GM18519 (cell line): ENCODE measurements around the gene ECI1.

Experiments used
- ATAC-seq: cut with Tn5 transposase; IDR thresholded peaks from one replicate; pipeline ENCODE4 v1.9.1; 2021; ENCODE audit warnings: mild to moderate bottlenecking, moderate library complexity; ENCODE audit not compliant: unreplicated experiment, low FRiP score

Gene ECI1, protein sequence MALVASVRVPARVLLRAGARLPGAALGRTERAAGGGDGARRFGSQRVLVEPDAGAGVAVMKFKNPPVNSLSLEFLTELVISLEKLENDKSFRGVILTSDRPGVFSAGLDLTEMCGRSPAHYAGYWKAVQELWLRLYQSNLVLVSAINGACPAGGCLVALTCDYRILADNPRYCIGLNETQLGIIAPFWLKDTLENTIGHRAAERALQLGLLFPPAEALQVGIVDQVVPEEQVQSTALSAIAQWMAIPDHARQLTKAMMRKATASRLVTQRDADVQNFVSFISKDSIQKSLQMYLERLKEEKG

DNA sequence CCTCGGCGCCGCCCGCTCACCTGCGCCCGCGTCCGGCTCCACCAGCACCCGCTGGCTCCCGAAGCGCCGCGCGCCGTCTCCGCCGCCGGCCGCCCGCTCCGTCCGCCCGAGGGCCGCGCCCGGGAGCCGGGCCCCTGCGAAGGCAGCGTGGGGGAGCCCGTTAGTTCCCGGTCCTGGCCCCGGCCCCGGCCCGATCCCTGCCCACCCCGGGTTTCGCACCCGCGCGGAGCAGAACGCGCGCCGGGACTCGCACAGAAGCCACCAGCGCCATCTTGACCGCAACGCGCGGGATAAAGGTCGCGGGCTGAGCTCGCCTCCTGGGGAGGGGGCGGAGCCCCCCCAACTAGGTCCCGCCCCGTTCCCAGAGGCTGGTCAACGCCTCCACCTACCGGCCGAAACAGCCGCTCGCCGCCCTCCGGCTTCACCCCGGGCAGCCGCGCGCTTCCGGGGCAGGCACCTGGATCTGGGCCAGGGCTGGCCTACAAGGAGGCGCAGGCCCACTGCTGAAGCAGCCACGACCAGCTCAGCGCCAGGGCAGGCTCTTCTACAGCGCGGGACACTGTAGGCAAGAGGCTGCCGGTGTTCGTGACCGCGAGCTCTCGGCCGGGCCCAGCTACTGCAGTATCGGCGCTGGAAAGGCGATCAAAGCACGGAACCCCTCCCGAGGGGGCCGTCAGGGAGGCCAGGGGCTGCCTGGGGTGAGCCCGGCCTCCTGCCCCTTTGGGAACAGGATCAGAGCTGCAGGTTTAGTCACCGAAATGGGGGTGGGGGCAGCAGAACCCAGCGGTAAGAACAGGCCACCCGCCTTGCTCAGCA is at the start of gene ECI1:
Gene ECI1 (minus strand): TSS at position 292 of the 816 bp plus-strand sequence. CDS start 21 bp downstream, at position 271.
- ATAC-seq = peak; percentile 68

DNA sequence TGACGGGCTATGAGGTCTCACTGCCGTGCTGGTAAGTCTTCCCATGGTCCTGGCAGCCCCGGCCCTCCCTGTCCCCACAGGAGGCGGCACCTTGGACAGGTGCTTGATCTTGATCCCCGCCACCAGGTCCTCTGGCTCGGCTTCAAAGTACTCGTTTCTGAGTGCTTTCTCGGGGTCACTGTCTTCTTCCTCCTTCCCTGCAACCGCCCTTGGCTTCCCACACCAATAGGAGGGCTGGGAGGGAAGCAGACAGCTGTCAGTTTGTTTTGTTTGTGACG is 48.5 kb upstream of the ECI1 start:
- no peak for ATAC-seq

DNA sequence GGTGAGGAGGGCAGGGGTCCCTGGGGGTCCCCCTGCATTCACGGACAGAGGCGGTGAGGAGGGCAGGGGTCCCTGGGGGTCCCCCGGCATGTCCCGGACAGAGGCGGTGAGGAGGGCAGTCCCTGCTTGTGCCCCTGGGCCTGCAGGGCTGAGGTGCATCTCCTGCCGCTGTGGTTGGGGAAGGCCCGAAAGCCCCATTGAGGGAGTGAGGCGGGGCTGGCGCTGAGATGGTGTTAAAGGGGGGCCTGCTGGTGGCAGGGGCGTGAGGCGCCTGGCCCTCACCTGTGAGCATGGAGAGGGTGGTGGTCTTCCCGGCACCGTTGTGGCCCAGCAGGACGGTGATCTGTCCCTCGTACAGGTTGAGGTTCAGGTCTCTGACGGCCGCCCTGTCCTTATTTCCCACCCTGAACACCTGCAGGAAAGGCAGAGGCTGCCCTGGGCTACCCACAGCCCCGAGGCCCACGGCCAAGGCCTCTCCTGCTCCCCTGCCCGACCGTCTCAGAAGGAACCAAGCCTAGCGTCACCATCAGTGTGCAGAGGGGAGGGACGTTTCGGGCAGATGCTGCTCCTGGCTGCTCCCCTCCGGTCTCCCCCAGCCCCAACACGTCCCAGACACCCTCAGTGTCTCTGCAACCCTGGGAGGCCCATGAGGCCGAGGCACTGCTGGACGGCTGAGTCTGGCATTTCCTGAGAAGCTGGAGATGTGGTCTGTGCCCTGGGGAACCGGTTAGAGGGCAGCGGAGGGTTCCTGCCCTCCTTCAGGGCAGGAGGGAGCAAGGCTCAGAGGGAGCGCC is 47.9 kb upstream of the ECI1 start:
- no peak for ATAC-seq

DNA sequence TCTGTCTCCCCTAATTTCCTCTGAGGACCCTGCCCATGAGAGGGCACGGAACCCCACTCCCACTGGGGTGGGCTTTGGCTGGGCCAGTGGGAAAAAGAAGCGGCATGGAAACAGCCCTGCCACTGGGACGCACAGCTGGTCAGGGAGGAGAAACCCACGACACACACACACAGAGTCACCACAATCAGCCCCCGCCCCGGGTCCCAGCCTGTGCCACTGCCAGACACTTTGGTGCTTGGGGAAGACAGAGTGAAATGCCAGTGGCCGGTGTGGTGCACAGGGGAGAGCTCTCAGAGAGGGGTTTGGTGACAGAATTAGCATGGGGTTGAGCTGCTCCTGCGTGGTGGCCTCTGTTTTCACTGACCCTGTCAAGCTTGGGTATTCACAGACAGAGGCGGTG is 47.2 kb upstream of the ECI1 start:
- ATAC-seq = no peak

DNA sequence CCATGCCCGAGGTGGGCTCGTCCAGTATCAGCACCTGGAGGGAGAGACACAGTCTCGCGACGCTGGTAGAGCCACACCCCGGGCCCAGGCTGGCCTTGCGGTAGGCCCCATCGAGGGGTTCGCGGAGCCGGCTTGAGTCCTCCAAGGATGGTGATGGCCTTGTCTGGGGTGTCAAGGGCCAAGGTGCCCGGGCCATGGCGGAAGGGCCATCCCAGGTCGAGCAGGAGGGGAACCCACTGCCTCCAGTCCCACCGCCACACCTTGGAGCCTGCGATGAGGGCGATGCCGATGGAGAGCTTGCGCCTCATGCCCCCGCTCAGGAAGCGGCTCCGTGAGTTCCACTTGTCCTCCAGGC is 46.1 kb upstream of the ECI1 start:
- no peak for ATAC-seq

DNA sequence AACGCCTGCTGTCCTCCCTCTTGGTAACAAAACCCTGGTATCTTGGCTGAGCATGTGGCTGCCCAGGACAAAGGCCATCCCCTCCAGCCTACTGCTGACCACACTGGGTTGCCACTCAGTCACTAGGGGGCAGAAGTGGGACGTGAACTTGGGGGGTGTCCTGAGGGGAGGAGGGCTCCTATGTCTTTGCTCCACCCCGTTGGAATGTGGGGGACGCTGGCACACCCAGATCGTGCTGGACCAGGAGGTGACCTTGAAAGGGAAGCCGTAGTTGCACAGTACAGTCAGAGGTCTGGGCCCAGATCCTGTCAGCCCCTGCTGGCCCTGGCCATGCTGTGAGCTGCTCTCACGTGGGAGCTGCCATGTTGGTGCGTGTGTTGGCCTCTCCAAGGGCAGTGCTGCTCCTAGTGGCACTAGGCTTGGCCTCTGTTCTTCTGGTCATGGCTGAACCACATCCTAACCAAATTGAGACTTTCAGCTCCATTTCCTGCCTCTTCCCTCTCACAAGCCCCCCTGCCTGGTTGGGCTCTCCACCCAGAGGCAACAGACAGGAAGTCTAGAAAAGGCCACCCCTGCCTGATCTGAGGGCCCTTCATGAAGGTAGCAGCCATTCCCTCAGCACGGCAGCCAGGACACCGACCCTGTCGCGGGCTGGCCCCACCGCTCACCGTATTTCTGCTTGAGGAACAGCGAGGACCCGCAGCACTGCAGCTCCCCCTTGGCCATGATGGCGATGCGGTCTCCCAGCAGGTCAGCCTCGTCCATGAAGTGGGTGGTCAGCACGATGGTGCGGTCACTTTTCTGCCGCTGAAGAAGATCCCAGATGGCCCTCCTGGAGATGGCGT is 45.5 kb upstream of the ECI1 start:
- ATAC-seq = no peak

DNA sequence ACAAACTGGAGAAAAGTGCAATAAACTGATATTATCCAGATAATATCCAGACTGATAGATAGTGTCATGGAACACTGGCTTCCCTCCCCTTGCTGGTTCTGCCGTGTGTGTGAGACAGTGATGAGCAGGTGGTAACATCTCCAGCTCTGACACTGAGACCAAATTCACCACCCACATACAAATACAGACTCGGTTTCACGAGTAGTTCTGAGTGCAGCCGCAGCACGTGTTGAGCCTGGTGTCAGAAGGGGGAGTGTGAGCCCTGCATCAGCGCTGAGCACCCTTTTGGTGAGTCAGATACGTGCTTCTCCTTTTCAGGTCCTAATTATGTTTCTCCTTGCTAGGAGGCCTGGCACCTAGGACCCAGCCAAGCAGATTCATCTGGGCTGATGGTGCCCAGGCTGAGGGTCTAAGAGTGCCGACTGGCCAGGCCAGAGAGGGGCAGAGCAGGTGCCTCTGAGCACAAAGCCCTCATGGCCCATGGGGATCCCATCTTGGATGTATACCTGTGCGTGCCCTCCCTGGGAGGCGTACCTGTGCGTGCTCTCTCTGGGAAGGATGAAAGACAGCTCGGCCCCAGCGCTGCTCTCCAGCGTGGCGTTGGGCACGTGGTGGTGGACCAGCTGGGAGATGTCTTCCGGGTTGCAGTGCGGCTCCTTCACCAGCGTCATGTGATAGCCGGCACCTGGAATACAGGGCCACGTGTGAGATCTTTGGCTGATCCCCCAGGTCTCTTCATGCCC is 43.8 kb upstream of the ECI1 start:
- peak; percentile 68 for ATAC-seq

DNA sequence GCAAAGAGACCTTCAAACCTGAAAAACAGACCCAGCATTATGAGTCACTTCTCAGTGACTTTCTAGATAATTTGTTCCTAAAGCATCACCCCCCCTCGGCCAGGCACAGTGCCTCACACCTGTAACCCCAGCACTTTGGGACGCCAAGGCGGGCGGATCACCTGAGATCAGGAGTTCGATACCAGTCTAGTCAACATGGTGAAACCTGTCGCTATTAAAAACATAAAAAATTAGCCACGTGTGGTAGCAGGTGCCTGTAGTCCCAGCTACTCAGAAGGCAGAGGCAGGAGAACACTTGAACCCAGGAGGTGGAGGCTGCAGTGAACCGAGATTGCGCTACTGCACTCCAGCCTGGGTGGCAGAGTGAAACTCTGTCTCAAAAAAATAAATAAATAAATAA is 40.8 kb upstream of the ECI1 start:
- no peak for ATAC-seq

DNA sequence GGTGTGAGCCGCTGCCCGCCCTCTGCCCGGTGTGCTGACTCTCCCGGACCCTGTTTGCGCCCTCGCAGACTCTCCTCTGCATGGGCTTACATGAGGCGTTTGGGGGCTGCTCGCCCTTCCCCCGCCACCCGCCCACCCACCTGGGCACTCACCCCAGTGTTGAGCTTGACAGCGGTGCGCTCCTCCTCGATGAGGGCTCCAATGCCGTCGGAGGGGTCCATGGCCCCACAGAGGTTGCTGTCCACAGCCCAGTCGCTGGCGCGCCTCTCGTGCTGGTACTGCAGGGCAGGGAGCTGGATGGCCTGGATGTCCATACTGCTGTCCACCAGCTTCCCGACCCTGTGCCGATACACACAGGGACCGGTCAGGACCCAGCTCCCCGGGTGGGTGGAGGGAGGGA is 37.9 kb upstream of the ECI1 start:
- ATAC-seq = no peak

DNA sequence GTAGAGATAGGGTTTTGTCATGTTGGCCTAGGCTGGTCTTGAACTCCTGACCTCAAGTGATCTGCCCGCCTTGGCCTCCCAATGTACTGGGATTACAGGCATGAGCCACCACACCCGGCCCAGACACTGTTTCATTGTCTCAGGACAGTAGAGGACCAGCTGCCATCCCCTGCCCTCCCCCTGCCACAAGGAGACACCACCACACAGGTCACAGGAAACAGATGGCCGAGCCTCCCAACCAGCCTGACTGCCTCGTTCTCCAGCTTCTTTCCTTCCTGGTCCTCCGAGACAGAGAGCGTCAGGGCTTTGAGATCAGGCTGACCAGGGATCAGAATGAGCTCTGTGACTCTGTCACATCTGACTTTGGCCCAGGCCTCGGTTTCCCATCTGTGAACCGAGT is 37.3 kb upstream of the ECI1 start:
- no peak for ATAC-seq

DNA sequence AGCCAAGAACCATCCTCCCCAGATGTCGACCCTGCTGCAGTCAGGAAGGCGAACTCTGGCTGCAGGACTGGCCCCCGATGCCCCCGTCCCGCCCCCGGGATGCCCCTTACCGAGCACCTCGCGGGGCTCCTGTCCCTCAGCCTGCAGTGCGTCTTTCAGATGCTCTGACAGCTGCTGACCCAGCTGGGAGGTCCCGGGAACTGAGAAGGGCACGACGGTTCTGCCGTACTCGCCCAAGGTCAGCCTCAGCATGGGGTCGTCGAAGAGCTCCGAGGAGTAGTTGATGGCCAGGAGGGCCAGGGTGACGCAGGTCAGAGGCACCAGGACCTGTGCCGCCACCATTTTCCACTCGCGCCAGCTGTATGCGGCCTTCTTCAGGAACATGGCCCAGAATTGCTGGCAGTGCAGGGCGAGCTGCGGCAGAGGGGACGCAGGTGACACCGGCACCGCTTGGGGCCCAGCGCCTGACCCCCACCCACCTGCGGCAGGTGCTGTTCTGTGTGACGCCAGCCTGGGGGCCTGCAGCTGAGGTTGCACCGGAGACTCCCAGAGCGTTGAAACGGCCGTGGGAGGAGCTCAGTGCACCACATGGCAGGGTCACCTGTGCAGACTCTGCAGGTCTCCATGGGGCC is 36.6 kb upstream of the ECI1 start:
- ATAC-seq = no peak

DNA sequence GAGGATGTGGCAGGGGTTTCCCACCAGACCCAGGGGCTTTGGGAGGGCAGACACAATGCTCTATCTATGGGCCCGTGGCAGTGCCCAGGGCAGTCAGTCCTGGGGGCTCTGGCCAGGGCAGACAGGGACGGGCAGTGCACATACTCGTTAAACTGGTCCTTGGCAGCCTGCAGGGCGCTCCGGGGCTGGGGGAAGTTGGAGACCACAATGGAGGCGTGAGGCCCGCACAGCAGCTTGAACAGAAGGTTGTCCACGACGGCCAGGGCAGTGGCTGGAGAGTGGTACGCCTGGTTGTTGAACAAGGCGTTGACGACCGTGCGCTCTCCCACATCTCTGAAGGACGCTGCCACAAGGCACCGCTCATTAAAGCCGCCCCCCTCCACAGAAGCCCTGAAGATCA is 35.2 kb upstream of the ECI1 start:
- ATAC-seq = no peak

DNA sequence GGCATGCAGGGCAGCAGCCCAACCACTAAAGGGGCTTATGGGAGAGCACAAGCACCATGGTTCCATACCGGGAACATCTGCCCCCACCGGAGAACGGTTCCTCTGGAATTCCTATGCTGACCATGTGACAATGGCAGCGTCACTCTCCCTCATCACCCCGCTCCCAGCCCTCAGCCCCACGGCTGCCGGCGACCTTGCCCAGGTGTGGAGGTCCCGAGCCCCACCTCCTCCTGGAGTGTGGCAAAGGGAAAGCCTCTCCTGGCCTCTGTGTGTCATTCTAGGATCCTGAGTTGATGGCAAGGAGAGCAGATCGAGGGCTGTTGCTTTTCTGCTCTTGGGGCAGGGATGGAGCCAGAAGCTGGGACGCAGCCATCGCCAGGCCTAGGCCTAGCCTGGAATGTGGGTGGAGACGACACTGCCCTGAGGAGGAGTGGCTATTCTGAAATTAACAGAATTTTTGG is 34.4 kb upstream of the ECI1 start:
- ATAC-seq = no peak

DNA sequence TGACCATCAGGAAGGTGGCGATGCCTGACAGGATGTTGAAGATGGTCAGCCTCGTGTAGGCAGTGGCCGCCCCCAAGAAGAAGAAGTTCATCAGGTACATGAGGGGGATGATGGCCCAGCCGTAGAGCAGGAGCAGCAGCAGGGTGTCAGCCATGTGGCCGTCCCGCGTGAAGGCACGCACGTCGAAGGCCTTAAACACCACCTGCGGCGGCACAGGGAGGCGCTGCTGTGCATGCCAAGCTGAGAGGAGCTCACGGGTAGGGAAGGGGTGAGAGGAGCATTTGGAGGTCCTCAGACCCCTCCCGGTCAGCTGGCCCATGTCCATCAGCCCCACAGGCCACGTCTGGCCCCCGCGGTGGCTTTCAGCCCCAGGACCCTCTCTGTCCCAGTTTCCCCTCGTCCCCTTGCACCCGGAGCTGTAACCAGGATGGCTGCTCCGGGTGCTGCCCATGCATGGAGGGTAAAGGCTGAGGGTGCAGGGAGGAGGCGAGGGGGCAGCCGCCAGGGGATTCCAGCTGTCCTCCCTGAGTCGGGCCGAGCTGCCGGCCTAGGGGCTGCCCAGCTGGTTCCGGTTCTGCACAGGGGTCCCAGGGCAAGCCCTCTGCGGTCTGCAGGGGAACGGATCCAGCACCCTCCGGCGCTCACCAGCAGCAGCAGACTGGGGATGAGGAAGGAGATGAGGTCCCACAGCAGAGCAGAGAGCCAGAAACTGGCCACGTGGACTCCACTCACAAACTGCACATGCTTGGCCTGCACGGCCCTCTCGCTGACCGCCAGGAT is 33.6 kb upstream of the ECI1 start:
- no peak for ATAC-seq

DNA sequence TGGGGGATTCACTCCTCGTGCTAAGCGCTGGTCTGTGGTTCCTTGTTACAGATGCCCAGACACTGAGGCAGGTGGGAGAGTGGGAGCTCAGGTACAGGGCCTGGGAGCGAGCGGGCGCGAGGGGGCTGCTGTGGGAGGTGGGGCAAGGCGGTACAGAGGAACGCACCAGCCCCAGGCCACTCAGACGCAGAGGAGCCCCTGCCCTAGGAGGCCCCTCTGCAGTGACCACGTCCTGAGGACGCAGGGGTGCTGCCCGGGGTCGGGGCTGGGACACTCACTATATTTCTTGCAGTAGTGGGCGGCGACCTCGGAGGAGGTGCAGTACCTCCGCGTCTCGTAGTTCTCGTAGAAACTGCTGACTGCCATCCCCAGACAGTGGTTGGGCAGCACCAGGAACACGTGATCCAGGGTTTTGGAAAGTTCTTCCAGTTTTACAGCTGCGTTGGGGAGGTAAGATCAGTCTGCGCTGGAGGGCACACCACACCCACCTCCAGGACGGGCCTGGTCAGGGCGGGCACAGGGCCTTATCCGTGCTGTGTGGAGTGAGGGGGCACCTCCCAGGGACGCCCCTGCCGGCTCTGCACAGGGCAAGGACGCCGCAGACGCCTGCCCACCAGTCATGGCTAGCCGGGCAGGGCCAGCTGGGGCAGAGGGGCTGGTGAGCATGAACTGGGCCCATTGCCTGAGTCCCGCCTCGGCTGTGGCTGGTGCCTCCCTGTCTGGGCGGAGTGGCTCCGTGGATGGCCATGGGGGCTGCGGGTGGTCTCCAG is 32.8 kb upstream of the ECI1 start:
- ATAC-seq = no peak

DNA sequence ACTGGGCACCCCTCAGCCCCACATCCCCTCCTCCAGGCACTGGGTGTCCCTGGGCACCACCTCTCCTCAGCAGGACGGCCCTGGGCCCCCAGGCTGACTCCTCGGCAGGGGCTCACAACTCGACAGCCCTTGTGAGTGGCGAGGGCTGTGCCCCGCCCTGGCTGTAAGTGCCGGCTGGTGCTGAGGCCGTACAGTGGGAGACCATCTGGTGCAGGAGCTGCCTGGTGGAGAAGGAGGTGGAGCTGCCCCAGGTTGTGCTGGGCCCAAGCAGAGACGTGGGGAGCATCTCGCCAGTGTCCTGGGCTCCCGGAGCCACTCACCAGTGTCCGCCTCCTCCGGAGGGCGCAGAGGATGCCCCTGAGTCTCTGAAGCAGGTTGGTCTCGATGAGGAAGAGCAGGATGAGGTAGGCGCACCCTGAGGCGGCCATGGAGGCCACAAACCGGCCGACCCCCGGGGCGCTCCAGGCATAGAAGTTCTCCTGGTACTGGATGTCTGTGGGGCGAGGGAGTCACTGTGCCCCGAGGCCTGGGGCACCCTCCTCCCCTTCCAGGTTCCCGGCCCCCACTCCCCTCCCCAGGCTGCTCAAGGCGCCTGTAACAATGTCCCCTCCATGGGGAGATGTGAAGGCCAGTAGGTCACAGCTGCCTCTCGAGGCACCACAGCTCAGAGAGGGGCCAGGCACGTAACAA is 31.6 kb upstream of the ECI1 start:
- no peak for ATAC-seq

DNA sequence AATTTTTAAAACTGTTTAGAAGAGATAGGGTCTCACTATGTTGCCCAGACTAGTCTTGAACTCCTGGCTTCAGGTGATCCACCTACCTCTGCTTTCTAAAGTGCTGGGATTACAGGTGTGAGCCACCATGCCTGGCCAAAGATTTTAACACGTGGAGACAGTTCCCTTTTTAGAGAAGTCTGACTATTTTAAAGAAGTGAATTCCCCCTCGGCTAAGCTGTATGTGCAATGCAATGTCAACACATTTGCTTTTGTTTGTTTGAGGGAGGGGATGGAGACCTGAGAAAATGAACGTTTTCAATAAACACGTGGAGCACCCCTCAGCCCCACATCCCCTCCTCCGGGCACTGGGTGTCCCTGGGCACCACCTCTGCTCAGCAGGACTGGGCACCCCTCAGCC is 30.9 kb upstream of the ECI1 start:
- no peak for ATAC-seq
